Ishikawa (cell line): ENCODE data around the gene TBC1D20.

Experiments used
- CEBPB ChIP-seq: IDR thresholded peaks from 2 replicates; pipeline ENCODE4 v1.6.1; 2012
- CREB1 ChIP-seq: IDR thresholded peaks from 2 replicates; pipeline ENCODE4 v1.6.1; 2012; ENCODE audit warnings: low read depth
- RAD21 ChIP-seq: IDR thresholded peaks from 2 replicates; pipeline ENCODE4 v1.6.1; 2012; ENCODE audit warnings: low read depth
- TAF1 ChIP-seq: IDR thresholded peaks from 2 replicates; pipeline ENCODE4 v1.6.1; 2012; ENCODE audit warnings: low read depth, mild to moderate bottlenecking
- TCF12 ChIP-seq: IDR thresholded peaks from 2 replicates; pipeline ENCODE4 v1.6.1; 2012; ENCODE audit warnings: low read depth
- YY1 ChIP-seq: IDR thresholded peaks from 2 replicates; pipeline ENCODE4 v1.6.1; 2012; ENCODE audit warnings: low read depth
- TF ChIP-seq, protein P1 (sequence below): IDR thresholded peaks from 2 replicates; pipeline ENCODE4 v1.6.1; 2012
- TF ChIP-seq, protein P2 (sequence below): IDR thresholded peaks from 2 replicates; pipeline ENCODE4 v1.6.1; 2012; ENCODE audit warnings: low read depth, mild to moderate bottlenecking
- TF ChIP-seq, protein P3 (sequence below): IDR thresholded peaks from 2 replicates; pipeline ENCODE4 v1.6.1; 2012

DNA sequence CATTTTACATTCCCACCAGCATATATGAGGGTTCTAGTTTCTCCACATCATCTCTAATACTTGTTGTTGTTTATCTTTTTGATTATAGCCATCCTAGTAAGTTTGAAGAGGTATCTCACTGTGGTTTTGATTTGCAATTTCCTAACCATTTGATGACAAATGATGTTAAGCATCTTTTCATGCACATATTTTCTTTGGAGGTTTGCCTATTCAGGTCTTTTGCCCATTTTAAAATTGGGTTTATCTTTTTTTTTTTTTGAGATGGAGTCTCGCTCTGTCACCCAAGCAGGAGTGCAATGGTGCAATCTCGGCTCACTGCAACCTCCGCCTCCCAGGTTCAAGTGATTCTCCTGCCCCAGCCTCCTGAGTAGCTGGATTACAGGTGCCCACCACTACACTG lies 50.3 kb downstream of the TBC1D20 start:
- TF ChIP-seq CEBPB (no peak), RAD21 (no peak), YY1 (no peak), TAF1 (no peak), CREB1 (no peak), TCF12 (no peak)
- TF ChIP-seq, protein P1, sequence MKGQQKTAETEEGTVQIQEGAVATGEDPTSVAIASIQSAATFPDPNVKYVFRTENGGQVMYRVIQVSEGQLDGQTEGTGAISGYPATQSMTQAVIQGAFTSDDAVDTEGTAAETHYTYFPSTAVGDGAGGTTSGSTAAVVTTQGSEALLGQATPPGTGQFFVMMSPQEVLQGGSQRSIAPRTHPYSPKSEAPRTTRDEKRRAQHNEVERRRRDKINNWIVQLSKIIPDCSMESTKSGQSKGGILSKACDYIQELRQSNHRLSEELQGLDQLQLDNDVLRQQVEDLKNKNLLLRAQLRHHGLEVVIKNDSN, result no peak
- TF ChIP-seq, protein P2, sequence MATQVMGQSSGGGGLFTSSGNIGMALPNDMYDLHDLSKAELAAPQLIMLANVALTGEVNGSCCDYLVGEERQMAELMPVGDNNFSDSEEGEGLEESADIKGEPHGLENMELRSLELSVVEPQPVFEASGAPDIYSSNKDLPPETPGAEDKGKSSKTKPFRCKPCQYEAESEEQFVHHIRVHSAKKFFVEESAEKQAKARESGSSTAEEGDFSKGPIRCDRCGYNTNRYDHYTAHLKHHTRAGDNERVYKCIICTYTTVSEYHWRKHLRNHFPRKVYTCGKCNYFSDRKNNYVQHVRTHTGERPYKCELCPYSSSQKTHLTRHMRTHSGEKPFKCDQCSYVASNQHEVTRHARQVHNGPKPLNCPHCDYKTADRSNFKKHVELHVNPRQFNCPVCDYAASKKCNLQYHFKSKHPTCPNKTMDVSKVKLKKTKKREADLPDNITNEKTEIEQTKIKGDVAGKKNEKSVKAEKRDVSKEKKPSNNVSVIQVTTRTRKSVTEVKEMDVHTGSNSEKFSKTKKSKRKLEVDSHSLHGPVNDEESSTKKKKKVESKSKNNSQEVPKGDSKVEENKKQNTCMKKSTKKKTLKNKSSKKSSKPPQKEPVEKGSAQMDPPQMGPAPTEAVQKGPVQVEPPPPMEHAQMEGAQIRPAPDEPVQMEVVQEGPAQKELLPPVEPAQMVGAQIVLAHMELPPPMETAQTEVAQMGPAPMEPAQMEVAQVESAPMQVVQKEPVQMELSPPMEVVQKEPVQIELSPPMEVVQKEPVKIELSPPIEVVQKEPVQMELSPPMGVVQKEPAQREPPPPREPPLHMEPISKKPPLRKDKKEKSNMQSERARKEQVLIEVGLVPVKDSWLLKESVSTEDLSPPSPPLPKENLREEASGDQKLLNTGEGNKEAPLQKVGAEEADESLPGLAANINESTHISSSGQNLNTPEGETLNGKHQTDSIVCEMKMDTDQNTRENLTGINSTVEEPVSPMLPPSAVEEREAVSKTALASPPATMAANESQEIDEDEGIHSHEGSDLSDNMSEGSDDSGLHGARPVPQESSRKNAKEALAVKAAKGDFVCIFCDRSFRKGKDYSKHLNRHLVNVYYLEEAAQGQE, result no peak
- TF ChIP-seq, protein P3, sequence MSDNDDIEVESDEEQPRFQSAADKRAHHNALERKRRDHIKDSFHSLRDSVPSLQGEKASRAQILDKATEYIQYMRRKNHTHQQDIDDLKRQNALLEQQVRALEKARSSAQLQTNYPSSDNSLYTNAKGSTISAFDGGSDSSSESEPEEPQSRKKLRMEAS, result no peak
